GM23338 (cell line): Measurements from ENCODE around the gene PEX16. TPM values are rescaled to one million over a fixed set of nuclear protein-coding genes. Genes with fewer than 3 reads are reported as not detected.

Experiments
- ATAC-seq: fragments of 200-7000 bp; cut with Tn5 transposase; 3 replicates; pipeline ENCODE4 v1.9.1; 2020
- DNase-seq: peaks from one replicate; pipeline ENCODE4 v3.0.0-alpha.2; 2015; ENCODE audit warnings: low spot score
- H2AFZ ChIP-seq: fragments of 200-600 bp; sonication (generic); 2 replicates; pipeline ENCODE4 v1.8.0; 2016; ENCODE audit warnings: antibody characterized with exemption, mild to moderate bottlenecking, moderate library complexity
- H3F3A ChIP-seq: fragments of 200-600 bp; sonication (generic); replicated peaks from 2 replicates; pipeline ENCODE4 v1.8.0; 2017; ENCODE audit warnings: antibody characterized with exemption, mixed run types, low read depth
- H3K27ac ChIP-seq: fragments of 200-600 bp; sonication (generic); 2 replicates; pipeline ENCODE4 v1.6.1; 2016; ENCODE audit warnings: low read depth
- H3K27me3 ChIP-seq: fragments of 200-600 bp; sonication (generic); 2 replicates; pipeline ENCODE4 v1.8.0; 2016; ENCODE audit warnings: mild to moderate bottlenecking, mixed run types, moderate library complexity; ENCODE audit not compliant: insufficient read depth
- H3K36me3 ChIP-seq: fragments of 200-600 bp; sonication (generic); 2 replicates; pipeline ENCODE4 v1.8.0; 2016; ENCODE audit warnings: mild to moderate bottlenecking; ENCODE audit not compliant: insufficient read depth
- H3K4me1 ChIP-seq: fragments of 200-600 bp; sonication (generic); 2 replicates; pipeline ENCODE4 v1.8.0; 2016; ENCODE audit warnings: mild to moderate bottlenecking, moderate library complexity; ENCODE audit not compliant: insufficient read depth
- H3K4me2 ChIP-seq: fragments of 200-600 bp; sonication (generic); 2 replicates; pipeline ENCODE4 v1.7.1; 2017; ENCODE audit warnings: mixed run types
- H3K4me3 ChIP-seq: fragments of 200-600 bp; sonication (generic); 2 replicates; pipeline ENCODE4 v1.6.1; 2016; ENCODE audit warnings: mixed run types
- H3K79me2 ChIP-seq: fragments of 200-600 bp; sonication (generic); replicated peaks from 2 replicates; pipeline ENCODE4 v1.8.0; 2017; ENCODE audit warnings: mild to moderate bottlenecking; ENCODE audit not compliant: insufficient read depth
- H3K9me2 ChIP-seq: fragments of 200-600 bp; sonication (generic); 2 replicates; pipeline ENCODE4 v1.8.0; 2017; ENCODE audit not compliant: insufficient read depth
- H4K20me1 ChIP-seq: fragments of 200-600 bp; sonication (generic); replicated peaks from 2 replicates; pipeline ENCODE4 v1.8.0; 2017; ENCODE audit warnings: mild to moderate bottlenecking; ENCODE audit not compliant: insufficient read depth
- H3K27ac Mint-ChIP-seq: 2 replicates; pipeline ENCODE4 v1.8.0; 2020; ENCODE audit warnings: inconsistent platforms, mild to moderate bottlenecking, moderate library complexity, mixed read lengths
- H3K27me3 Mint-ChIP-seq: 3 replicates; pipeline ENCODE4 v1.8.0; 2022; ENCODE audit warnings: low read depth, mild to moderate bottlenecking, moderate library complexity, mixed read lengths, inconsistent platforms; ENCODE audit not compliant: insufficient read depth, poor library complexity
- H3K36me3 Mint-ChIP-seq: 3 replicates; pipeline ENCODE4 v1.8.0; 2021; ENCODE audit warnings: low read depth, mild to moderate bottlenecking, inconsistent platforms, moderate library complexity, mixed read lengths
- H3K4me1 Mint-ChIP-seq: 3 replicates; pipeline ENCODE4 v1.8.0; 2020; ENCODE audit warnings: mild to moderate bottlenecking, inconsistent platforms, mixed read lengths
- H3K4me3 Mint-ChIP-seq: 3 replicates; pipeline ENCODE4 v1.8.0; 2021; ENCODE audit warnings: moderate library complexity, mild to moderate bottlenecking, inconsistent platforms, mixed read lengths
- H3K9me3 Mint-ChIP-seq: 3 replicates; pipeline ENCODE4 v1.8.0; 2020; ENCODE audit warnings: moderate library complexity, mild to moderate bottlenecking, inconsistent platforms, mixed read lengths
- CREB1 ChIP-seq: fragments of 250-450 bp; sonication (Bioruptor Pico); IDR thresholded peaks from 2 replicates; pipeline ENCODE4 v1.5.0; 2020; ENCODE audit warnings: low read depth, mild to moderate bottlenecking, moderate library complexity
- CTCF ChIP-seq, 2 experiments: fragments of 200-600 bp in 1 of 2; sonication (generic) in 1 of 2; conservative IDR thresholded peaks; 2 replicates each; pipeline versions ENCODE4 v1.5.1 to v1.6.1; 2016 to 2017; ENCODE audit warnings: antibody characterized with exemption in 2 of 2, low read depth in 2 of 2, mild to moderate bottlenecking in 2 of 2, moderate library complexity in 1 of 2
- ETS1 ChIP-seq: IDR thresholded peaks from 2 replicates; pipeline ENCODE4 v1.6.1; 2016; ENCODE audit warnings: antibody characterized with exemption
- EZH2 ChIP-seq: fragments of 200-600 bp; sonication (generic); IDR thresholded peaks from one replicate; pipeline ENCODE4 v1.8.0; 2017; ENCODE audit warnings: antibody characterized with exemption, mild to moderate bottlenecking, low read depth; ENCODE audit not compliant: unreplicated experiment
- EZH2phosphoT487 ChIP-seq: fragments of 200-600 bp; sonication (generic); IDR thresholded peaks from one replicate; pipeline ENCODE4 v1.8.1; 2018; ENCODE audit warnings: antibody characterized with exemption; ENCODE audit not compliant: unreplicated experiment
- NANOG ChIP-seq: IDR thresholded peaks from 2 replicates; pipeline ENCODE4 v1.6.1; 2016; ENCODE audit warnings: antibody characterized with exemption, borderline replicate concordance
- POLR2AphosphoS5 ChIP-seq: IDR thresholded peaks from 2 replicates; pipeline ENCODE4 v1.6.1; 2016; ENCODE audit warnings: antibody characterized with exemption, low read depth
- REST ChIP-seq: IDR thresholded peaks from one replicate; pipeline ENCODE4 v1.6.1; 2018; ENCODE audit warnings: antibody characterized with exemption; ENCODE audit not compliant: unreplicated experiment
- STAT1 ChIP-seq: IDR thresholded peaks from one replicate; pipeline ENCODE4 v1.6.1; 2016; ENCODE audit warnings: antibody characterized with exemption; ENCODE audit not compliant: unreplicated experiment
- ZNF114 ChIP-seq: fragments of 250-450 bp; sonication (Bioruptor Pico); IDR thresholded peaks from 2 replicates; pipeline ENCODE4 v1.5.0; 2020; ENCODE audit warnings: mild to moderate bottlenecking, moderate library complexity
- ZNF331 ChIP-seq: fragments of 250-450 bp; sonication (Bioruptor Pico); IDR thresholded peaks from 2 replicates; pipeline ENCODE4 v1.5.0; 2020; ENCODE audit warnings: low read depth, mild to moderate bottlenecking, moderate library complexity
- polyA plus RNA-seq: library from polyadenylated mRNA; unstranded; fragments of >200 nt; fragmentation: Nextera tagmentation; extraction: Ambion mirVana; gene quantifications from 2 replicates; pipeline ENCODE4 v1.2.1, GENCODE V29; 2016
- total RNA-seq: library from RNA; depleted of rRNA; stranded (reverse); fragments of >200 nt; shearing (Covaris generic); gene quantifications from 2 replicates; pipeline ENCODE4 v1.2.3, GENCODE V29; 2014

PEX16 gene
- total and polyA plus RNA-seq, 2 experiments from 2014 or later, result 23.3 to 34.1 TPM

- peak overlapping the region; percentile 69; the same call in 1 of the 3 replicates for H3K4me3 Mint-ChIP-seq
- peaks cover 19% of the 10 kb centered on the region for H3K36me3 Mint-ChIP-seq
- DNase-seq, result no peak
- Histone ChIP-seq H4K20me1 (peaks cover 6% of the 10 kb centered on the region), H3K4me2 (no peak overlapping the region), H3F3A (no peaks in the 10 kb centered on the region), H3K4me3 (no peak overlapping the region), H3K36me3 (no peaks in the 10 kb centered on the region), H3K9me2 (no peaks in the 10 kb centered on the region), H2AFZ (no peak overlapping the region), H3K4me1 (peaks cover 14% of the 10 kb centered on the region; the same call in 1 of the 2 replicates), H3K79me2 (no peaks in the 10 kb centered on the region; the same call in 1 of the 2 replicates), H3K27me3 (peaks cover 3% of the 10 kb centered on the region; the same call in 1 of the 2 replicates), H3K27ac (no peak overlapping the region)
- H3K27me3 Mint-ChIP-seq, result peaks cover 22% of the 10 kb centered on the region
- H3K27ac Mint-ChIP-seq, result no peak overlapping the region
- H3K4me1 Mint-ChIP-seq, result peaks cover 17% of the 10 kb centered on the region
- no peak for ATAC-seq
- TF ChIP-seq EZH2phosphoT487 (no peak), POLR2AphosphoS5 (no peak), CREB1 (CRISPR knock-in tag) (no peak), CTCF (conservative IDR thresholded peaks at IDR 0.05; ENCODE audit: low read depth in 2 of 2) (no peak), STAT1 (no peak), NANOG (no peak), ZNF114 (CRISPR knock-in tag) (no peak), ZNF331 (CRISPR knock-in tag) (no peak)
- H3K9me3 Mint-ChIP-seq, result no peaks in the 10 kb centered on the region
Measured at GRCh38 chr11:45901626-45902025, 16.1 kb downstream of the PEX16 start.

- H3K4me1 Mint-ChIP-seq, result peaks cover 17% of the 10 kb centered on the region
- peak; percentile 34 for DNase-seq
- peaks cover 19% of the 10 kb centered on the region for H3K36me3 Mint-ChIP-seq
- H3K4me3 Mint-ChIP-seq, result peak overlapping the region; percentile 69
- peak overlapping the region; percentile 75 for H3K4me3 ChIP-seq
- no peak overlapping the region for H3K27ac ChIP-seq
- H3F3A ChIP-seq, result 0 out of 2 replicates have a peak, but pooled peaks cover 3% of the 10 kb centered on the region
- no peaks in the 10 kb centered on the region for H3K9me3 Mint-ChIP-seq
- peak; percentile 0; the same call in 2 of the 3 replicates for ATAC-seq
- H3K79me2 ChIP-seq, result no peaks in the 10 kb centered on the region; the same call in 1 of the 2 replicates
- peaks cover 17% of the 10 kb centered on the region for H3K4me1 ChIP-seq
- peaks cover 22% of the 10 kb centered on the region for H3K27me3 Mint-ChIP-seq
- no peak overlapping the region for H3K27ac Mint-ChIP-seq
- H4K20me1 ChIP-seq, result peaks cover 6% of the 10 kb centered on the region
- peaks cover 3% of the 10 kb centered on the region; the same call in 1 of the 2 replicates for H3K27me3 ChIP-seq
- no peaks in the 10 kb centered on the region for H3K9me2 ChIP-seq
- no peak overlapping the region for H2AFZ ChIP-seq
- H3K36me3 ChIP-seq, result no peaks in the 10 kb centered on the region
- H3K4me2 ChIP-seq, result peak overlapping the region; percentile 99
- TF ChIP-seq CTCF (conservative IDR thresholded peaks at IDR 0.05; ENCODE audit: low read depth in 2 of 2) (no peak), ZNF331 (CRISPR knock-in tag) (no peak), STAT1 (no peak), POLR2AphosphoS5 (no peak), EZH2 (no peak), CREB1 (CRISPR knock-in tag) (no peak), REST (no peak), EZH2phosphoT487 (no peak), ZNF114 (CRISPR knock-in tag) (no peak), ETS1 (no peak)
Measured at GRCh38 chr11:45900916-45901617, 16.6 kb downstream of the PEX16 start.
